Trophoblast cell (in vitro differentiated cells and primary cell): ENCODE results near the gene APBA2.
A peak's percentile ranks its signal among the peaks of the same experiment; 100 is the strongest.

ENCODE experiments used
- DNase-seq, 2 donors: peaks; one replicate each; pipeline ENCODE4 v3.0.0-alpha.2; 2016
- H2AFZ ChIP-seq: 2 replicates; pipeline ENCODE4 v1.6.1; 2013; ENCODE audit warnings: low read length, moderate library complexity, mild to moderate bottlenecking; ENCODE audit not compliant: insufficient read depth, poor library complexity
- H2AK5ac ChIP-seq: 2 replicates; pipeline ENCODE4 v1.6.1; 2013; ENCODE audit warnings: mild to moderate bottlenecking, low read length
- H2BK120ac ChIP-seq: 2 replicates; pipeline ENCODE4 v1.6.1; 2013; ENCODE audit warnings: low read length, mild to moderate bottlenecking, moderate library complexity; ENCODE audit not compliant: insufficient read depth, poor library complexity
- H2BK12ac ChIP-seq: 2 replicates; pipeline ENCODE4 v1.6.1; 2013; ENCODE audit warnings: mild to moderate bottlenecking, low read length, moderate library complexity
- H2BK5ac ChIP-seq: 2 replicates; pipeline ENCODE4 v1.6.1; 2013; ENCODE audit warnings: low read length, low read depth, moderate library complexity, mild to moderate bottlenecking; ENCODE audit not compliant: poor library complexity
- H3K14ac ChIP-seq: 2 replicates; pipeline ENCODE4 v1.6.1; 2013; ENCODE audit warnings: mild to moderate bottlenecking, low read length
- H3K18ac ChIP-seq: 2 replicates; pipeline ENCODE4 v1.6.1; 2013; ENCODE audit warnings: mild to moderate bottlenecking, low read length
- H3K23ac ChIP-seq: 2 replicates; pipeline ENCODE4 v1.6.1; 2013; ENCODE audit warnings: low read length
- H3K27ac ChIP-seq: 2 replicates; pipeline ENCODE4 v1.5.1; 2013; ENCODE audit warnings: low read depth, mild to moderate bottlenecking, inconsistent platforms, low read length, moderate library complexity
- H3K27me3 ChIP-seq: 2 replicates; pipeline ENCODE4 v1.6.1; 2013; ENCODE audit warnings: inconsistent platforms, mild to moderate bottlenecking, low read length, moderate library complexity; ENCODE audit not compliant: insufficient read depth
- H3K36me3 ChIP-seq, 2 experiments: 1 replicate in 1 of 2; 2 replicates in 1 of 2; pipeline ENCODE4 v1.6.1; 2013; ENCODE audit warnings: low read length in 2 of 2, mild to moderate bottlenecking in 2 of 2, moderate library complexity in 1 of 2; ENCODE audit not compliant: insufficient read depth in 2 of 2, control insufficient read depth in 1 of 2
- H3K4ac ChIP-seq: 2 replicates; pipeline ENCODE4 v1.6.1; 2013; ENCODE audit warnings: low read depth, mild to moderate bottlenecking, low read length, moderate library complexity
- H3K4me1 ChIP-seq, 2 experiments: 1 replicate in 1 of 2; 2 replicates in 1 of 2; pipeline ENCODE4 v1.6.1; 2013; ENCODE audit warnings: low read length in 2 of 2, mild to moderate bottlenecking in 2 of 2, moderate library complexity in 1 of 2; ENCODE audit not compliant: insufficient read depth in 2 of 2, control insufficient read depth in 1 of 2
- H3K4me2 ChIP-seq: 2 replicates; pipeline ENCODE4 v1.6.1; 2013; ENCODE audit warnings: inconsistent platforms, mild to moderate bottlenecking, low read length, moderate library complexity
- H3K4me3 ChIP-seq: 2 replicates; pipeline ENCODE4 v1.5.1; 2013; ENCODE audit warnings: mild to moderate bottlenecking, low read depth, low read length, inconsistent platforms
- H3K79me1 ChIP-seq: one replicate; pipeline ENCODE4 v1.6.1; 2013; ENCODE audit warnings: low read length
- H3K79me2 ChIP-seq: 2 replicates; pipeline ENCODE4 v1.6.1; 2013; ENCODE audit warnings: low read length, mild to moderate bottlenecking; ENCODE audit not compliant: control insufficient read depth, insufficient read depth, poor library complexity
- H3K9ac ChIP-seq: 2 replicates; pipeline ENCODE4 v1.6.1; 2013; ENCODE audit warnings: mild to moderate bottlenecking, low read length
- H3K9me3 ChIP-seq: 2 replicates; pipeline ENCODE4 v1.6.1; 2013; ENCODE audit warnings: low read depth, mild to moderate bottlenecking, control low read depth, inconsistent platforms, low read length; ENCODE audit not compliant: insufficient read depth
- H4K12ac ChIP-seq: 2 replicates; pipeline ENCODE4 v1.6.1; 2013; ENCODE audit warnings: low read depth, mild to moderate bottlenecking, low read length, moderate library complexity
- H4K8ac ChIP-seq: 2 replicates; pipeline ENCODE4 v1.6.1; 2013; ENCODE audit warnings: low read depth, mild to moderate bottlenecking, low read length, moderate library complexity
- H4K91ac ChIP-seq: one replicate; pipeline ENCODE4 v1.6.1; 2013; ENCODE audit warnings: low read depth, mild to moderate bottlenecking, low read length, moderate library complexity
- WGBS: extraction: QIAGEN DNeasy Blood & Tissue Kit; methylation state at CpG from one replicate; pipeline ENCODE4 v1.1.7; 2013; ENCODE audit warnings: missing lambda C conversion rate; ENCODE audit not compliant: insufficient read length, insufficient coverage; ENCODE audit errors: extremely low coverage; 5-methylcytosine and 5-hydroxymethylcytosine counted together

Gene APBA2

DNA sequence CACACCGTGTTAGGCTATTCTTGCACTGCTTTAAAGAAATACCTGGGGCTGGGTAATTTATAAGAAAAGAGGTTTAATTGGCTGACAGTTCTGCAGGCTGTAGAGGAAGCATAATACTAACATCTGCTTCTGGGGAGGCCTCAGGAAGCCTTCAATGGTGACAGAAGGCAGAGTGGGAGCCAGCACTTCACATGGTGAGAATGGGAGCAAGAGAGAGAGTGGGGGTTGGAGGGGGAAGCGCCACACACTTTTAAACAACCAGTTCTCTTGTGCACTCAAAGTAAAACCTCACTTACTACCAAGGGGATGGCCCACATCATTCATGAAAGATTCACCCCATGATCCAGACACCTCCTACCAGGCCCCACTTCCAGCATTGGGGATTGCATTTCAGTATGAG lies 181.1 kb downstream of the APBA2 start:
- Histone ChIP-seq H2AFZ (no peak overlapping the region), H4K91ac (no peak overlapping the region), H3K23ac (no peak overlapping the region), H3K27ac (no peak overlapping the region), H3K18ac (no peak overlapping the region), H4K8ac (no peak overlapping the region), H4K12ac (no peak overlapping the region), H3K4me2 (no peak overlapping the region), H3K79me2 (no peaks in the 10 kb centered on the region), H3K14ac (no peak overlapping the region), H3K36me3 (no peaks in the 10 kb centered on the region), H3K9me3 (peaks cover 9% of the 10 kb centered on the region), H2BK12ac (no peak overlapping the region), H3K9ac (no peak overlapping the region), H3K4me3 (no peak overlapping the region), H3K79me1 (no peaks in the 10 kb centered on the region), H2AK5ac (no peak overlapping the region), H2BK5ac (no peak overlapping the region), H3K27me3 (no peaks in the 10 kb centered on the region), H3K4me1 (no peaks in the 10 kb centered on the region), H3K4ac (no peak overlapping the region), H2BK120ac (no peak overlapping the region)
- DNase-seq = no peak
- no CpG with 5 or more reads among the region's 2 CpGs for WGBS

DNA sequence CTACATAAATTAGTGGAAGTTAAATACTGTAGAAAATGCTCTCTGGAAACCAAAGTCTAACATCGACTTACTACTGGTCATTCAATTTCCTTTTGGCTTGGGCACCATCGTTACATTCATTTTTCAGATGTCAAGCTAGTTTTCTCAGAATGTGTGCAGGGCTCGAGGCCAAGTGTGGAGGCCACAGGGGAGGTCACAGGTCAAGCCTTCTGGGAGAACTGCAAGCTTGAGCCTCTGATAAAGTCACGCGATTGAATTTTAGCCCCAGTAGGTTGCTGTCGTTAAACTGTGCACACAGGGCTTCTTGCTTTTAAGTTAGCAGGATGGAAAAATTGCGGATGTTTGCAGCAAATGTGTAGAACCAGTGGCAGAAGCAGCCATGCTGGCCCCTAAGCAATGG lies 182.2 kb downstream of the APBA2 start:
- H2AK5ac ChIP-seq = no peak overlapping the region

GRCh38 chr15:29070471-29071231 lies 184.9 kb downstream of the APBA2 start:
- Histone ChIP-seq H3K4me2 (no peak overlapping the region), H4K91ac (no peak overlapping the region), H3K23ac (no peak overlapping the region), H2BK5ac (no peak overlapping the region), H3K27ac (no peak overlapping the region), H3K36me3 (no peaks in the 10 kb centered on the region), H3K9ac (no peak overlapping the region), H2AFZ (no peak overlapping the region), H3K4me3 (no peak overlapping the region), H4K12ac (no peak overlapping the region), H3K4me1 (no peaks in the 10 kb centered on the region), H4K8ac (no peak overlapping the region), H3K4ac (no peak overlapping the region), H2BK12ac (no peak overlapping the region), H2BK120ac (no peak overlapping the region), H3K18ac (no peak overlapping the region), H3K9me3 (peaks cover 9% of the 10 kb centered on the region), H3K79me1 (no peaks in the 10 kb centered on the region), H3K27me3 (no peaks in the 10 kb centered on the region), H3K14ac (no peak overlapping the region), H2AK5ac (no peak overlapping the region), H3K79me2 (no peaks in the 10 kb centered on the region)
- no CpG with 5 or more reads among the region's 17 CpGs for WGBS
- peak in 1 of 2 donors; percentile 48 for DNase-seq

More for the DNA sequence above, 182.2 kb downstream of the APBA2 start:
- no CpG with 5 or more reads among the region's 7 CpGs for WGBS
- Histone ChIP-seq H3K79me1 (no peaks in the 10 kb centered on the region), H3K9me3 (peaks cover 9% of the 10 kb centered on the region), H3K18ac (no peak overlapping the region), H3K4me1 (no peaks in the 10 kb centered on the region), H3K23ac (no peak overlapping the region), H3K27me3 (no peaks in the 10 kb centered on the region), H2BK12ac (no peak overlapping the region), H3K36me3 (no peaks in the 10 kb centered on the region), H3K14ac (no peak overlapping the region), H3K9ac (no peak overlapping the region), H3K4me2 (no peak overlapping the region), H3K79me2 (no peaks in the 10 kb centered on the region), H3K4me3 (no peak overlapping the region), H4K8ac (no peak overlapping the region), H2AFZ (no peak overlapping the region), H3K4ac (no peak overlapping the region), H4K12ac (no peak overlapping the region), H2BK120ac (no peak overlapping the region), H4K91ac (no peak overlapping the region), H3K27ac (no peak overlapping the region), H2BK5ac (no peak overlapping the region)
- DNase-seq = no peak

DNA sequence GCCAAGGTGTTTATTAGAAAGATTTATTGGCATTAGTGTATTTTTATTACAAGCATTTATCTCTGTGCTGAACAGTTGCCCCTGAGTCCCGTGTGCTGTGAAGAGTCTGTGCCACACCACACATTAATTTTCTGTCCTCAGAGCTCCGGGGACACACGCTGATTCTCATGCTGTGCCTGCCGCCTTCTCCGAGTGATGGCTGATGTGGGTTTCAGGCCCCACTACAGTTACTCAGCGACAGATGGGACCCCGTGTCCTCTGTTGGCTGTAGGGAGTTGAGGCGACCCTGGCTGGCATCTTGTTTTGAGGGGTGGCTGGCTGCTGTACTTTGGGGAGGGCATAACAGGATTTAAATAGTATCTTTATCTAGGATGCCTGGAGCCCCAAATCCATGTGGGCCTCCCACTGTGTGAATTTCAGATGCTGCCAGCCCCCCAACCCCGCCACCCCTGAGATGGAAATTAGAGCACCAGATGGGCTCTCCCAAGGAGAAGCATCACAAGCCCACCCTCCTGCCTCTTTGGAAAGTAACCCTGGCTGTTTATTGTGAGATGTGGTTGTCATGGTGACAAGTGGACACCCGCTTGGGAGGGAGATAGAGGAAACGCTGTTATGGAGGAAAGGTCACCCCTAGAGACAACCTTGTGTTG lies 185.6 kb downstream of the APBA2 start:
- no peak for DNase-seq
- no peak overlapping the region for H3K23ac ChIP-seq
- no peak overlapping the region for H3K4ac ChIP-seq
- H4K91ac ChIP-seq = no peak overlapping the region
- H2BK120ac ChIP-seq = no peak overlapping the region
- H3K79me2 ChIP-seq = no peaks in the 10 kb centered on the region
- H2BK5ac ChIP-seq = no peak overlapping the region
- no peak overlapping the region for H3K18ac ChIP-seq
- no peaks in the 10 kb centered on the region for H3K79me1 ChIP-seq
- no peaks in the 10 kb centered on the region for H3K36me3 ChIP-seq
- no peak overlapping the region for H2BK12ac ChIP-seq
- H3K4me2 ChIP-seq = no peak overlapping the region
- H2AFZ ChIP-seq = no peak overlapping the region
- no peaks in the 10 kb centered on the region for H3K4me1 ChIP-seq
- H3K27me3 ChIP-seq = no peaks in the 10 kb centered on the region
- no peak overlapping the region for H3K14ac ChIP-seq
- H3K27ac ChIP-seq = no peak overlapping the region
- no peak overlapping the region for H3K9ac ChIP-seq
- no peak overlapping the region for H2AK5ac ChIP-seq
- no peak overlapping the region for H4K12ac ChIP-seq
- no peak overlapping the region for H3K4me3 ChIP-seq
- peaks cover 9% of the 10 kb centered on the region for H3K9me3 ChIP-seq
- WGBS = no CpG with 5 or more reads among the region's 11 CpGs
- no peak overlapping the region for H4K8ac ChIP-seq
